Small intestine (tissue), 16 donors: ENCODE measurements around the gene TRIM75. TPM values are rescaled to one million over a fixed set of nuclear protein-coding genes. Genes with fewer than 3 reads are reported as not detected.
A peak's percentile ranks its signal among the peaks of the same experiment; 100 is the strongest.

Source experiments
- DNase-seq, 2 donors: peaks; one replicate each; pipeline versions ENCODE4 v3.0.0 to v3.0.0-alpha.2; 2013
- FAIRE-seq: peaks from 2 replicates; lab custom pipeline; 2012; peaks lifted over from hg19 to GRCh38; lab: Jason Lieb, UNC
- H3K27ac ChIP-seq, 3 donors: one replicate each; pipeline ENCODE4 v1.5.1; 2013; ENCODE audit warnings: low read length in 2 of 3, mild to moderate bottlenecking in 2 of 3, control low read depth in 1 of 3, inconsistent platforms in 1 of 3, low read depth in 1 of 3, moderate library complexity in 1 of 3
- H3K27me3 ChIP-seq, 3 donors: one replicate each; pipeline ENCODE4 v1.6.1; 2013; ENCODE audit warnings: low read length in 3 of 3, inconsistent platforms in 1 of 3; ENCODE audit not compliant: control insufficient read depth in 3 of 3, insufficient read depth in 3 of 3
- H3K36me3 ChIP-seq, 3 donors: one replicate each; pipeline ENCODE4 v1.6.1; 2013; ENCODE audit warnings: low read length in 3 of 3, inconsistent platforms in 1 of 3, low read depth in 1 of 3, mild to moderate bottlenecking in 1 of 3, moderate library complexity in 1 of 3; ENCODE audit not compliant: control insufficient read depth in 3 of 3, insufficient read depth in 2 of 3
- H3K4me1 ChIP-seq, 3 donors: one replicate each; pipeline ENCODE4 v1.6.1; 2013; ENCODE audit warnings: low read length in 2 of 3, inconsistent platforms in 1 of 3, low read depth in 1 of 3, mild to moderate bottlenecking in 1 of 3, moderate library complexity in 1 of 3; ENCODE audit not compliant: control insufficient read depth in 3 of 3, insufficient read depth in 2 of 3
- H3K4me3 ChIP-seq, 3 donors: one replicate each; pipeline ENCODE4 v1.5.1; 2013; ENCODE audit warnings: low read length in 3 of 3, control low read depth in 1 of 3, inconsistent platforms in 1 of 3, low read depth in 1 of 3, mild to moderate bottlenecking in 1 of 3, moderate library complexity in 1 of 3
- H3K9me3 ChIP-seq, 2 donors: one replicate each; pipeline ENCODE4 v1.6.1; 2013; ENCODE audit warnings: low read depth in 1 of 2, low read length in 1 of 2; ENCODE audit not compliant: control insufficient read depth in 2 of 2, insufficient read depth in 1 of 2
- WGBS, 3 donors: extraction: QIAGEN DNeasy Blood & Tissue Kit; methylation state at CpG; one replicate each; pipeline ENCODE4 v1.1.7; 2013; 5-methylcytosine and 5-hydroxymethylcytosine counted together
- long read RNA-seq, 10 donors: transcript quantifications; one replicate each; lab custom pipeline, GENCODE V29; 2026
- polyA plus RNA-seq, 4 donors: library from polyadenylated mRNA; stranded (reverse) in 3 of 4; unstranded in 1 of 4; fragments of 200-250 nt in 3 of 4; fragments of 120-200 nt in 1 of 4; gene quantifications; one replicate each; pipeline versions ENCODE4 v1.2.1 to v1.2.3, GENCODE V29; 2013
- donor health status: healthy with polysubstance abuse.
- donor health status: control.
- donor health status: control.
- donor health status: Bipolar disorder and iron deficiency.
- donor health status: healthy.

Gene TRIM75
- not detected for polyA plus RNA-seq
- long read RNA-seq, donor 1, partial matches to known transcripts = 49 of 49 reads
- long read RNA-seq, donor 1, other reads (novel, unspliced or antisense) = 0 of 49 reads
- long read RNA-seq, donor 2 = 0 reads
- long read RNA-seq, donor 3 = 0 reads
- long read RNA-seq, donor 4 = 0 reads
- long read RNA-seq, donor 5 = 0 reads
- long read RNA-seq, donor 6 = 0 reads
- long read RNA-seq, donor 7 = 0 reads
- long read RNA-seq, donor 8 = 0 reads
- long read RNA-seq, donor 9 = 0 reads
- long read RNA-seq, donor 10 = 0 reads

- Histone ChIP-seq H3K9me3 (no peaks in the 10 kb centered on the region), H3K27me3 (no peaks in the 10 kb centered on the region), H3K4me3 (no peak within 1 kb of the TSS), H3K27ac (no peak within 1 kb of the TSS), H3K4me1 (peaks cover 0 to 4% (median 0%) of the 10 kb centered on the region in 3 donors), H3K36me3 (no peaks in the 10 kb centered on the region)
- peak in 1 of 2 donors; percentile 9 for DNase-seq
- FAIRE-seq = no peak
- 63 to 73% (median 67%) methylated on average over 6 of the region's 6 CpGs for WGBS, 3 donors
Measured at GRCh38 chr4:165053645-165054044, at the start of gene TRIM75. Gene TRIM75, plus strand, starts transcription at chr4:165053866. Its CDS starts 5,282 bp downstream, at chr4:165059148.

- Histone ChIP-seq H3K27me3 (peaks cover 0 to under 1% (median 0%) of the 10 kb centered on the region in 3 donors), H3K36me3 (no peaks in the 10 kb centered on the region), H3K4me3 (no peak overlapping the region), H3K27ac (no peak overlapping the region), H3K9me3 (no peaks in the 10 kb centered on the region), H3K4me1 (no peaks in the 10 kb centered on the region)
- FAIRE-seq (no peak), DNase-seq (no peak)
- WGBS, 3 donors = 71 to 85% (median 79%) methylated on average over 6 of the region's 6 CpGs
Measured at GRCh38 chr4:165005352-165005925, 48.2 kb upstream of the TRIM75 start.

GRCh38 chr4:165006456-165006855 is 47.2 kb upstream of the TRIM75 start:
- peaks cover 0 to 4% (median 0%) of the 10 kb centered on the region in 3 donors for H3K27me3 ChIP-seq
- no peak for FAIRE-seq
- H3K36me3 ChIP-seq = no peaks in the 10 kb centered on the region
- H3K27ac ChIP-seq = no peak overlapping the region
- no peak overlapping the region for H3K4me3 ChIP-seq
- 67 to 89% (median 88%) methylated on average over 8 to 9 of the region's 9 CpGs for WGBS, 3 donors
- no peak for DNase-seq
- H3K4me1 ChIP-seq = no peaks in the 10 kb centered on the region
- H3K9me3 ChIP-seq = no peaks in the 10 kb centered on the region

- no peak overlapping the region for H3K27ac ChIP-seq
- no peak for FAIRE-seq
- peaks cover 0 to 4% (median 0%) of the 10 kb centered on the region in 3 donors for H3K27me3 ChIP-seq
- H3K4me1 ChIP-seq = no peaks in the 10 kb centered on the region
- no peak overlapping the region for H3K4me3 ChIP-seq
- no peaks in the 10 kb centered on the region for H3K9me3 ChIP-seq
- H3K36me3 ChIP-seq = no peaks in the 10 kb centered on the region
- no peak for DNase-seq
- 54 to 73% (median 59%) methylated on average over 5 of the region's 5 CpGs for WGBS, 3 donors
Measured at GRCh38 chr4:165006886-165007285, 46.8 kb upstream of the TRIM75 start.

GRCh38 chr4:165009493-165010227 is 44.0 kb upstream of the TRIM75 start:
- no peak overlapping the region for H3K27ac ChIP-seq
- no peaks in the 10 kb centered on the region for H3K9me3 ChIP-seq
- no peak for FAIRE-seq
- no peak for DNase-seq
- 70 to 78% (median 76%) methylated on average over 5 of the region's 5 CpGs for WGBS, 3 donors
- no peaks in the 10 kb centered on the region for H3K36me3 ChIP-seq
- peaks cover 0 to 4% (median 0%) of the 10 kb centered on the region in 3 donors for H3K27me3 ChIP-seq
- H3K4me3 ChIP-seq = no peak overlapping the region
- no peaks in the 10 kb centered on the region for H3K4me1 ChIP-seq

- no peaks in the 10 kb centered on the region for H3K9me3 ChIP-seq
Measured at GRCh38 chr4:165010487-165010886, 43.2 kb upstream of the TRIM75 start.

GRCh38 chr4:165010991-165011390 is 42.7 kb upstream of the TRIM75 start:
- 76 to 79% (median 77%) methylated on average over 8 of the region's 8 CpGs for WGBS, 3 donors
- Histone ChIP-seq H3K27ac (no peak overlapping the region), H3K4me1 (no peaks in the 10 kb centered on the region), H3K36me3 (no peaks in the 10 kb centered on the region), H3K4me3 (no peak overlapping the region), H3K27me3 (peaks cover 0 to 4% (median 0%) of the 10 kb centered on the region in 3 donors), H3K9me3 (no peaks in the 10 kb centered on the region)
- DNase-seq = no peak
- FAIRE-seq = no peak

More at GRCh38 chr4:165010487-165010886, 43.2 kb upstream of the TRIM75 start:
- no peak overlapping the region for H3K27ac ChIP-seq
- FAIRE-seq = no peak
- H3K4me3 ChIP-seq = no peak overlapping the region
- peaks cover 0 to 4% (median 0%) of the 10 kb centered on the region in 3 donors for H3K27me3 ChIP-seq
- 76 to 84% (median 78%) methylated on average over 2 of the region's 2 CpGs for WGBS, 3 donors
- no peaks in the 10 kb centered on the region for H3K4me1 ChIP-seq
- DNase-seq = no peak
- H3K36me3 ChIP-seq = no peaks in the 10 kb centered on the region

GRCh38 chr4:165011403-165011802 is 42.3 kb upstream of the TRIM75 start:
- H3K27ac ChIP-seq = no peak overlapping the region
- DNase-seq = no peak
- no peaks in the 10 kb centered on the region for H3K9me3 ChIP-seq
- H3K36me3 ChIP-seq = no peaks in the 10 kb centered on the region
- H3K4me3 ChIP-seq = no peak overlapping the region
- 75 to 86% (median 82%) methylated on average over 5 of the region's 5 CpGs for WGBS, 3 donors
- FAIRE-seq = no peak
- H3K27me3 ChIP-seq = peaks cover 0 to 4% (median 0%) of the 10 kb centered on the region in 3 donors
- H3K4me1 ChIP-seq = no peaks in the 10 kb centered on the region
